Left ventricle myocardium superior (tissue), 1 donor: ENCODE data around the gene GDAP2. TPM values are rescaled to one million over a fixed set of nuclear protein-coding genes. Genes with fewer than 3 reads are reported as not detected.
"Not testable (repeated sequence)": the region's sequence is repeated elsewhere in the genome, so short reads cannot be mapped to it uniquely, and the experiment has no call there.

Experiments
- ATAC-seq: fragments of 200-7000 bp; cut with Tn5 transposase; one replicate; pipeline ENCODE4 v1.9.1; 2020; ENCODE audit warnings: mild to moderate bottlenecking, moderate library complexity
- DNase-seq: peaks from one replicate; pipeline ENCODE4 v3.0.0-alpha.2; 2020
- intact Hi-C: fragments of 100-400 bp; cut with micrococcal nuclease; formaldehyde crosslinking; loops from one replicate; pipeline ENCODE4 v1.11.0; 2022
- total RNA-seq: library from RNA; stranded (reverse); fragmentation: NEBNext Ultra II Directional; extraction: Animal tissue kit (Norgen Biotek cat#: 25700); gene quantifications from one replicate; pipeline ENCODE4 v1.2.1, GENCODE V29; 2021
- donor health status: DM: no; HTN: yes; CAD: no; lungs with severe emphysema.

GDAP2 gene
- total RNA-seq, 1 donor from 2014 or later: 13.7 TPM

GRCh38 chr1:117851687-117852086, 77.7 kb downstream of the GDAP2 start:
- intact Hi-C loops: no loop called here
- DNase-seq (no peak), ATAC-seq (no peak)

GRCh38 chr1:117846674-117847425, 82.6 kb downstream of the GDAP2 start:
- intact Hi-C loops: no loop called here
- ATAC-seq: no peak
- DNase-seq: no peak

- intact Hi-C loops: not testable (repeated sequence)
Observed at GRCh38 chr1:117844478-117844877, 84.9 kb downstream of the GDAP2 start.

GRCh38 chr1:117843791-117844190, 85.6 kb downstream of the GDAP2 start:
- intact Hi-C loops: no loop called here
- no peak for DNase-seq
- no peak for ATAC-seq

More at GRCh38 chr1:117844478-117844877, 84.9 kb downstream of the GDAP2 start:
- ATAC-seq, DNase-seq: not testable (repeated sequence)

- intact Hi-C loops: no loop called here
- DNase-seq (no peak), ATAC-seq (no peak)
Observed at GRCh38 chr1:117842408-117843170, 86.8 kb downstream of the GDAP2 start.

GRCh38 chr1:117841117-117841650, 88.2 kb downstream of the GDAP2 start:
- DNase-seq: no peak
- no peak for ATAC-seq
- intact Hi-C loops: no loop called here

GRCh38 chr1:117838911-117839310, 90.5 kb downstream of the GDAP2 start:
- no peak for ATAC-seq
- intact Hi-C loops: no loop called here
- DNase-seq: no peak

- no peak for DNase-seq
- no peak for ATAC-seq
- intact Hi-C loops: no loop called here
Observed at GRCh38 chr1:117836069-117836468, 93.4 kb downstream of the GDAP2 start.

- DNase-seq (no peak), ATAC-seq (no peak)
- intact Hi-C loops: no loop called here
Observed at GRCh38 chr1:117834416-117834815, 95.0 kb downstream of the GDAP2 start.

GRCh38 chr1:117832453-117832852, 97.0 kb downstream of the GDAP2 start:
- no peak for DNase-seq
- intact Hi-C loops: no loop called here
- no peak for ATAC-seq

GRCh38 chr1:117830222-117830621, 99.2 kb downstream of the GDAP2 start:
- no peak for ATAC-seq
- DNase-seq: no peak
- intact Hi-C loops: no loop called here

GRCh38 chr1:117828201-117828600, 101.2 kb downstream of the GDAP2 start:
- intact Hi-C loops: no loop called here
- ATAC-seq (peak; percentile 86), DNase-seq (peak; percentile 84)

- ATAC-seq (peak; percentile 79), DNase-seq (peak; percentile 70)
- intact Hi-C loops: no loop called here
Observed at GRCh38 chr1:117826540-117827078, 102.8 kb downstream of the GDAP2 start.

GRCh38 chr1:117826119-117826518, 103.3 kb downstream of the GDAP2 start:
- intact Hi-C loops: no loop called here
- DNase-seq: no peak
- no peak for ATAC-seq

GRCh38 chr1:117825414-117825813, 104.0 kb downstream of the GDAP2 start:
- intact Hi-C loops: no loop called here
- DNase-seq: peak; percentile 55
- ATAC-seq: no peak

GRCh38 chr1:117824616-117825015, 104.8 kb downstream of the GDAP2 start:
- DNase-seq (peak; percentile 33), ATAC-seq (peak; percentile 47)
- intact Hi-C loops: no loop called here

- DNase-seq: no peak
- ATAC-seq: peak; percentile 77
- intact Hi-C loops: no loop called here
Observed at GRCh38 chr1:117821774-117822482, 107.5 kb downstream of the GDAP2 start.

- ATAC-seq (peak; percentile 30), DNase-seq (no peak)
- intact Hi-C loops: no loop called here
Observed at GRCh38 chr1:117821382-117821755, 108.1 kb downstream of the GDAP2 start.

- ATAC-seq (peak; percentile 35), DNase-seq (peak; percentile 46)
- intact Hi-C loops: no loop called here
Observed at GRCh38 chr1:117820694-117821381, 108.6 kb downstream of the GDAP2 start.
